Measurements from ENCODE around the gene FIZ1.

- TF ChIP-seq POLR2A (IDR thresholded peaks at IDR 0.05): no peak
- no peak for TF ChIP-seq POLR2AphosphoS5 (IDR thresholded peaks at IDR 0.05)
These were observed 16.5 kb upstream of the FIZ1 start for GRCh38 chr19:55615543-55616394.
